NB4 (cell line): ENCODE measurements around the gene ANXA4.

ENCODE experiments used
- MYC ChIP-seq: IDR thresholded peaks from 2 replicates; pipeline ENCODE4 v1.6.1; 2011; ENCODE audit warnings: low read depth, low read length
- POLR2A ChIP-seq: IDR thresholded peaks from 2 replicates; pipeline ENCODE4 v1.6.1; 2011; ENCODE audit warnings: mild to moderate bottlenecking; ENCODE audit not compliant: insufficient read length; ENCODE audit errors: extremely low read depth
- TF ChIP-seq, protein P1 (sequence below): IDR thresholded peaks from 2 replicates; pipeline ENCODE4 v1.6.1; 2011; ENCODE audit warnings: low read depth, low read length
- TF ChIP-seq, protein P2 (sequence below): IDR thresholded peaks from one replicate; pipeline ENCODE4 v1.5.1; 2012; ENCODE audit warnings: low read depth, low read length

DNA sequence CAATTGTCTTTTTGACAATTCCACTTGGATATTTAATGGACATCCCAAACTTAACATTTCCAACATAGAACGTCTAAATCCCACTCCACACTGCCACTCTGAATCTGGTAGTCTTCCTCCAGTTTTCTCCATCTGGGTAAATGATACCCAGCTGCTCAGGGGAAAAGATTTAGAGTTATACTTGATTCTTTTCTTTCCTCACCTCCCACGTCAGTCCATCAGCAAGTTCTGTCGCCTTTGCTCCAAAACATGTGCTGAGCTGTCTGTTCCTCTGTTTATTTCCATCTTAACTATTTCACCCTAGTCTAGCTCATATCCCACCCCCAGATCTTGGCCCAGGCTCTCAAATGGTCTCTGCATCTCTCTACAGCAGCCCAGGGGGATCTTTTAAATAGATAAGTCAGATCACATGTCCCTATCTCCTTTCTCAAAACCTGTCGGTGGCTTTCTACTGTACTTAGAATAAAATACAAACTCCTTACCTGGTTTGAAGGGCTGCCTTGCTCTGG, 44.2 kb downstream of the ANXA4 start:
- TF ChIP-seq, protein P1, sequence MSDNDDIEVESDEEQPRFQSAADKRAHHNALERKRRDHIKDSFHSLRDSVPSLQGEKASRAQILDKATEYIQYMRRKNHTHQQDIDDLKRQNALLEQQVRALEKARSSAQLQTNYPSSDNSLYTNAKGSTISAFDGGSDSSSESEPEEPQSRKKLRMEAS: no peak
- TF ChIP-seq POLR2A (no peak), MYC (no peak)
- TF ChIP-seq, protein P2, sequence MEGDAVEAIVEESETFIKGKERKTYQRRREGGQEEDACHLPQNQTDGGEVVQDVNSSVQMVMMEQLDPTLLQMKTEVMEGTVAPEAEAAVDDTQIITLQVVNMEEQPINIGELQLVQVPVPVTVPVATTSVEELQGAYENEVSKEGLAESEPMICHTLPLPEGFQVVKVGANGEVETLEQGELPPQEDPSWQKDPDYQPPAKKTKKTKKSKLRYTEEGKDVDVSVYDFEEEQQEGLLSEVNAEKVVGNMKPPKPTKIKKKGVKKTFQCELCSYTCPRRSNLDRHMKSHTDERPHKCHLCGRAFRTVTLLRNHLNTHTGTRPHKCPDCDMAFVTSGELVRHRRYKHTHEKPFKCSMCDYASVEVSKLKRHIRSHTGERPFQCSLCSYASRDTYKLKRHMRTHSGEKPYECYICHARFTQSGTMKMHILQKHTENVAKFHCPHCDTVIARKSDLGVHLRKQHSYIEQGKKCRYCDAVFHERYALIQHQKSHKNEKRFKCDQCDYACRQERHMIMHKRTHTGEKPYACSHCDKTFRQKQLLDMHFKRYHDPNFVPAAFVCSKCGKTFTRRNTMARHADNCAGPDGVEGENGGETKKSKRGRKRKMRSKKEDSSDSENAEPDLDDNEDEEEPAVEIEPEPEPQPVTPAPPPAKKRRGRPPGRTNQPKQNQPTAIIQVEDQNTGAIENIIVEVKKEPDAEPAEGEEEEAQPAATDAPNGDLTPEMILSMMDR: no peak
